ENCODE measurements around the gene NAT9.

The NAT9 gene, protein sequence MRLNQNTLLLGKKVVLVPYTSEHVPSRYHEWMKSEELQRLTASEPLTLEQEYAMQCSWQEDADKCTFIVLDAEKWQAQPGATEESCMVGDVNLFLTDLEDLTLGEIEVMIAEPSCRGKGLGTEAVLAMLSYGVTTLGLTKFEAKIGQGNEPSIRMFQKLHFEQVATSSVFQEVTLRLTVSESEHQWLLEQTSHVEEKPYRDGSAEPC

DNA sequence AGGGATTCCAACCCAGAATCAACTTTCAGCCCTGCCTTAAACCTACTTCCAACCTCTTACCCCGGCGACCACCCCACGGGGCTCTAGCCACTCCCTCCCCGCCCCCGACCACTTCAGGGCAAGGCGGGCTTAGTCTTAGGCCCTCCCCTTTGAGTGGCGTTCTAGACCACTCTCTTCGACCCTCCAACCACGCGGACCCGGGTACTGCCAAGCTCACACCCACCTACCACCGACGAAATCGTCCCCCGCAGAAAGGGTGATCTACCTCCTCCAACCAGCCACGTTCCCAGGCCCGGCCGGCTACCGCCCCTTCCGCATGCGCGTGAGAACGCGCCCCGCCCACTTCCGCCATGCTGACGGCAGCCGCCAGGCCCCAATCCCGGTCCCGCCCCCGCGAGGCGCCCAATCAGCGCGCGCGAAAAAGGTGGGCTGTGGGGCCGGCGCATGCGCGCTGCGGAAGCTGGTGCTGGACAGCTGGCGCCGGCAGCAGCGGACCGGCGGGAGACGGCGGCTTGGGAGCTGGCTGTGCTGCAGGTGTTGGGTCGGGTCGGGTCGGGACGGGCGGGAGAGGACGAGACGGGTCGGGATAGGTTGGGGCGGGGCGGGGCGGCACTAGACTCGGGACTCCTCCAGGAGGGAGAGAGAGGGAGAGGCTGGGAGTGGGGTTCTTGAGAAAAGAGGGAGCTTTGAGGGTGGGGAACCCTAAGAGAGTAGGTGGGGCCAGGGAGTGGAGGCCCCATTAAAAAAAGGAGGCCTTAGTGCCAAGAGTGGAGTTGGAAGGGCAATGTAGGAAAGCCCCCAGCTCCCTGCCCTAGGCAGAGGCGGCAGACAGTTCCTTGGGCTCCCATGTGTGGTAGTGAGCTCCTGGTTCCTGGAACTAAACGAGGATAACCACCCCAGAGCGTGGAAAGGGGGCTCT lies at the start of gene NAT9:
Gene NAT9 (minus strand): TSS at position 302 of the 919 bp plus-strand sequence. CDS start 647 bp downstream, outside the sequence.
- DNase-seq = peak; percentile 93

DNA sequence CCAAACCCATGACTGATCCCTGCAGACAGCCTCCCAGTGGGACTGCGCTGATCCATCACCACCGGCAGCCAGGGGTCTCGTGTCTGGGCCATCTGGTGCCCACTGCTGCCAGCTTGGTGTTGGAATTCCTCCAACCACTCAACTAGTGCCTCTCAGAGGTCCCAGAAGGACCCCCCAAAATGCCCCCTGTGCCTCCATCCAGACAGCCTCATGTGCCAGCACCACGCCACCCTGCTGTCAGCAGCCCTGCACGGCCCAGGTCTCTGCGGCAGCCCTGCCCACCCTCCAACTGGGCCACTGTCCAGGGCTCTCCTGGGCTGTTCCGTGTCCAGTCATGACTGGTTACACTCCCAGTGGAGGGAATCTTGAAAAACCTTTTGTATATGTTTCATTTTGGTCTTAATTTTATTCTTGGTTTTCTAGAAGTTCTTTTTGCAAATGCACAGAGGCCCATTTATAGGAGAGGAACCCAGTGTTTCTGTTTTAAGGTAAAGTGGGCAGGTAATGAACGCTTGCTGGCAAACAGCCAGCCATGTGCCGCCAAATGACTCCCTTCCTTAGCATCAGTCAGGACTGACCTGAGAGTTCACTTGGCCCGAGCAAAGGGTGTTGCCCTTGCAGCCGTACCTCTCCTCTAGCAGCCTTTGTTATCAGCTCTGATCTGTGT lies 48.9 kb upstream of the NAT9 start:
- no peak for DNase-seq

DNA sequence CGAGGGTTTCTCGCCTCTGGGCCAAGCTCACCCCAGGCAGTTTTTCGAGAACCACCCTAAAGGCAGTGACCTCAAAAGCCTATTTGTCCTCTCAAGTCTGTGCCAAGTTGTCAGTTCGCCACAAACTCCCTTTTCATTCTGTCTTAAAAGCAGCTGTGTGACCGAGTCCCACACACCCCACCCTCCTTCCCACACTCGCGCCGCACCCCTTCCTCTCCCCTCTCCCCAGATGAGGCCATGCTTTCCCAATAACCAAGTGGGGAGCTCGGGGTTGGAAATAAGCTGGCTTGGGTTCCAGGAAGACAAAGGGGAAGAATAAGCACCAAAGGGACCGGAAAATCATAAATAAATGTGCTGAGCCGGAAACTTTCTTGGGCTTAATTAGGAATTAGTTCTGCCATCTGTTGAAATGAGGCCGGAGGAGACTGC lies 46.8 kb upstream of the NAT9 start:
- no peak for DNase-seq

DNA sequence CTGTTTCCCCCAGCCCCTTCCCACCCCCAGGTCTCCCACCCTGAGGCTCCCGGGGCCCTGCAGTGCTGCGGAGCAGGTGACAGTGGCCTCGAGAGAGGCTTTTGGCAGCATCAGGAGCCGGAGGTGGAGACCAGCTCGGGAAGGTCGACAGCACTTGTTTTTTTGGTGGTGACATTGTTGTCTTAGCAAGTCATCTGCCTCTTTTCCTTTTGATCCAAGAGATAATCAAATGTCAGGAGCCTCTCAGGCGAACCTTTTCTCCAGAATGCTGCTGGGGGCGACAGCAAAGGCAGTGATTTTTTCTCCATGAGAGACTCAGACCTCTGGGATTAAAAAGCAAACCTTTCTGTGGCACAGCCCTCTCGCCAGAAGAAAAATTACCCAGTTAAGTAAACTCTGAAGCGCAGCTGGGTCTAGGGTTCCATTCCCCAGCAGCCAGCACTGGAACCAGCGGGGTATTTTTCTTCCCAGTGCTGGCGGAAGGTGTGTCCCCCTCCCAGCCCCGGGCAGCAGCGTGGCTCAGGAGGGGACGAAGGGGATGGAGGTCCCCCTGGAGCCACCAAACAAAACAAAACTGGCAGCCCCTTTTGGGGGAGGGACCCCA lies 46.3 kb upstream of the NAT9 start:
- DNase-seq = no peak

DNA sequence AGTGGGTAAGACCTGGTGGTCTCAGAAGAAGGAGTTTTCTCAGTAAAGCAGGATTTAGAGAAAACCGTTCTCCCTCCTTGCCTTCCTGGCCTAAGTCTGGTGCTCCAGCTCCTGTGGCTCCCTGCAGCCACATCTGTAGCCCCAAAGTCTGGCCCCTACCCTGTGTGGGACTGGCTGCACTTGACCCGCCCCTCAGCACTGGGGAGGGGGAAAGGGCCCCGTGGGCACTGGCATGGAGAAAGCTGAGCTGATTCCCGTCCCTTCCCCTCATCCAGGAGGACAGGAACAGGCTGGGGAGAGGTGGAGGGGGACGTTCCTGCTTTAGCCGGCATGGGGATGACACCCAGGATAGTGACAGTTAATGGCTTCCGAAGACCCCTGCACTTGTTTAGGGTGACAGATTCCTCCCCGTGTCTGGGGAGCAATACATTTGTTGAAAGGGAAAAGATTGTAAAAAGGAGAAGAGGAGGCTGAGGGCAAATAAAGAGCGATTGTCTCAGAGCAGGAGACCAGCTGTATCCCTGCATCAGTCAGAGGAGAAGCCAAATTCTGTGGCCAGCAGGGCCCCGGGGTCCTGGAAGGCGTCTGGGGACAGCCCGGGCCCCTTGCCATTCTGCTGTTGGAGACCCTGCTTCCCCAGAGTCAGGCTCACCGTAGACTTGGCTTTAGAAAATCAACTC lies 45.6 kb upstream of the NAT9 start:
- DNase-seq = no peak

DNA sequence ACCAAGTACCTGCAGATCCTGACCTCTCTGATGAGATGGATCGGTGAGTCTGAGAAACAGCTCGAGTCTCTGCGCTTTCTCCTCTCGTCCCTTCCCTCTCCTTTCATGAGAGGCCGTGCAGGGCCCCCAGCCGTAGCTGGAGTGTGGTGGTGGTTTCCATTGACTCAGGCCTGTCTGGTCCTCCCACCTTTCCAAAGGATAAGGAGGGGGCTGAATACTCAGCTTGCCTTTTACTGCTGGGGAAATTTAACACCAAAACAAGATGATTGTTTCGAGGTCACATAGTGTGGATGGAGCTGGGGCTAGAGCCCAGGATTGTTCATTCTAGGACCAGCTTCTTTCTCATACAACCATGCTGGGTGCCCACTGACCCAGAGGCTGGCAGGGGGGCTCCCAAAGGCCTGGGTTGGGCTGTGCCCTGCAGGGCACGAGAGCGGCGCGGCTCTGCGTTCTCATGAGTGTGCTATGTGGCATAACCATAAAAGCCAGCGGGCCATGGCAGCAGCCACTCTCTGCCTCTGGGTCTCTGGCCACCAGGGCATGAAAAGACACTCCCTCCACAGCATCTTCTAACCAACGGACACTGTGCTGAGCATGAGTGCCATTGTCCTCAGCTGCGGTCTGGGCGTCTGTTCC lies 43.8 kb upstream of the NAT9 start:
- no peak for DNase-seq

DNA sequence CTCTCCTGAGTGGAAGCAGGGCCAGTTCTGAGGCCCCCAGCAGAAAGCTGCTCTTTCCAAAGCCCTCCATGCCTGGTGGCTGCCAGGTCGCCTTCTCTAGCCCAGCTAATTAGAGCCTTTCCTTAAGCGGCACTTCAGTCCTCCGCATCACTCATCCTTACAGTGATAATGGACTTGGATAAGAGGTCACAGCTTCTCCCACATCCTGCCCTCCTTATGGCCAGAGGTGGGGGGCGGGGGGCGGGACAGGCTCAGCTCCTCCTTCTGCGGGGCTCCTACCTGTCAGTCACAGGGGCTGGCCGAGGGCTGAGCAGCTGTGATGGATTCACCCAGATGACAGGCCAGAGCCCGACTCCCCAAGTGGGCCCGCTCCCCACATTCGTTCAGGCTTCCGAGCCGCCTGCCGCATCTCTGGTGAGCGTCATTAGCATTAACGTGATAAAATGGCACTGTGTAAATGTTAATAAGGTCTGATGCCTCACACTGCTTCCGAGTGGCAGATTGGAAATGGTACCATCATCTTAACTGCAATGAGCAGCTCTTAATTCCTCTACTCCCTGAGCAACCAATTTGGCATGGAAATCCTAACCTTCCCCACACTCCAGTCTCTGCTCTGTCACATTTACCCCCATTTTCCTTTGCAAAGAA lies 42.3 kb upstream of the NAT9 start:
- DNase-seq = no peak

DNA sequence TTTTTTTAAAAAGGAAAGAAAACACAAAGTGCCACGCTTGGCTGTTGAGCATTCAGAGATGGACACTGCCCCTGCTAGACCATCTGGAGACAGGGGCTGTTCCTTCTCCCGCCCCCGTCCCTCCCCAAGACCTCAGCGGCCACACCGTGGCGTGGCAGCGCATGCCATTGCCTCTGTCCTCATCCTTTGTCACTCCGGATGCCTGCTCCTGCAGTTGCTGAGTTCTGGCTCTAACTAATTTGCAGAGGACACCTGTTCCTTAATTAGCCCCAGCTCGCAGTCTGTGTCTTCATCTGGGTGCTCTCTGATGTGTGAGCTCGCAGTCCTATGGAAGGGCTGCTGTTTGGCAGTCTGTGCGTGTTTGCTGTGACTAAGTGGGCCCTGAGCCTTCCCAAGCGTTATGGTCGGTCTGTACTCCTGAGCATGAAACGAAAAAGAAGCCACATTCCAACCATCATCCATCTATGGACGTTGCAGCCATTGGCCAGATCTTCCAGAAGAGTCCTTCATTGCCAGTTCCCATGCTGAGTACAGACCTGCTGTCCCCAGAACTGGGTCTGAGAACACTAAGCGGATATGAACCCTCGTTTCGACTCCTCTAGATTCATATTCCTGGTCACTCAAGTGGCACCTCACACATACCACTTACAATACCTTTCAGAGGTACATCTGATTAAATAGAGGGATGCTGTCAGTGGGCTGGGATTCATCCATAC lies 40.9 kb upstream of the NAT9 start:
- no peak for DNase-seq

DNA sequence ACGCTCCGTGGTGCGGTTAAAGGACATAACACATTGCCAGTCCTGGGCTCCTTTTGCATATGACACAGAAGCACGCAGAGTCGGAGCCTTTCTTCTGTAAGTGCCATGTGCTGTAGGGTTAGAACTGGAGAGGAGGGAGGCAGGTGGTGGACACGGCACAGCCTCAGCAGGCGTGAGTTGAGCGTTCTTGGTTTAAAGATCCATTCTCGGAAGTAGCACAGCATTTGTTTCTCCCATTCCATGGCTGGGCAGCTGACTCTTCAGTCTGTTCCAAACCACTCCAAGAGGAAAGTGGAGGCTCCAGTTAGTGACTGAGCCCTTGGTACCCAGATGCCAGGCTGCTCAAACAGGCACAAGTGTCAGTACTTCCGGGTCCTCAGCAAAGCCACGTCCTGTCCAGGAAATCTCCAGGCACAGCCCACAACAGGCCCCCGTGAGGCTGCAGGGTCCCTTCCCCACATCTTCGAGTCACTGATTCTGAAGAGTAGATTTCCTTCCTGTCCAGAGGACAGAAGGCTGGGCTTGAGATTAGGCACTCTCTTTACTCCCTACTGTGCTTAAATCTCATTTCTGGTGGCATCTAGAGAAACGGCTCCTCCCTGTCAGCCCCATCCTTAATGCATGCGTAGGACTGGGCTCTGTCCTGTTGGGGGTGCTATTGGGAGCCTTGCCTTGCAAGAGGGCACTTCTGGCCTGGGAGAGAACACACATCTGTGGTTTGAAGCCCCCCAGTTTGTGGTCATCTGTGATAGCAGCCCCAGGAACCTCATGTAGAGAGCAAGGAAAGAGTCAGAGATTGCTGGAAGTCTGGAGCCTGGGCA lies 39.6 kb upstream of the NAT9 start:
- no peak for DNase-seq

DNA sequence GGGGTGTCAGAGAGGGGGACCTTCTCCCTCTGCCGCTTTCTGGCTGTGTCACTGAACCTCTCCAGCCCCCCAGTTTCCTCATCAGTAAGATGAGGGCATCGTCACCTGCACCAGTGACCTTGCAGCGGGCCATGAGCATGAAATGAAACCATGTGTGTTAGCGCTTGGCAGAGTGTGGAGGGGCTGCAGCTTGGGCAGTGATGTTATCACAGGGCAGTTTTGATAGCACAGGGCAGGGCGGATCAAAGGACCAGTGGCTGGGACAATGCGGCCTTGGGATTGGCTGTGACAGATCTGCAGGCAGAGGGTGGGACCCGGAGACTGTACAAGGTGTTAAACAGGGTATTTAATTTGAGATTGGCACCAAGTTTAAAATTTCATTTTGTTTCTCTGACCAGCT lies 38.9 kb upstream of the NAT9 start:
- no peak for DNase-seq

DNA sequence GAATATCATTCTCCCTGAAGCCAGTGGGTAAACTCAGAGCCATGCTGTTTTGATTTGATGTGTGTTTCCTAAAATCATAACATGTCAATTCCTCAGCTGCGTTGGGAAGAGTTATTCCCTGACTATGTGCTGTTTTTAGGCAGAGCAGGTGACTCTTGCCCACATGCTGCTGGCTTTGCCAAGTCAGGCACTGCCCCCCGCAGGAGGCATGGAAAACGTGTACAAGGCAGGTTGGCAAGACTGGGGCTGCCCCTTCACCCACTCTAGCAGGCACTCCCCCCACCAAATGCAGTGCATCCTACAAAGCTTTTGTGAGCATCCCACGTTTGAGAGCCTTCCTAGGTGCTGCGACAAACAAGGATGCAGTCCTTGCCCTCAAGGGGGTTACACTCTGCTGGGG lies 38.3 kb upstream of the NAT9 start:
- DNase-seq = no peak

DNA sequence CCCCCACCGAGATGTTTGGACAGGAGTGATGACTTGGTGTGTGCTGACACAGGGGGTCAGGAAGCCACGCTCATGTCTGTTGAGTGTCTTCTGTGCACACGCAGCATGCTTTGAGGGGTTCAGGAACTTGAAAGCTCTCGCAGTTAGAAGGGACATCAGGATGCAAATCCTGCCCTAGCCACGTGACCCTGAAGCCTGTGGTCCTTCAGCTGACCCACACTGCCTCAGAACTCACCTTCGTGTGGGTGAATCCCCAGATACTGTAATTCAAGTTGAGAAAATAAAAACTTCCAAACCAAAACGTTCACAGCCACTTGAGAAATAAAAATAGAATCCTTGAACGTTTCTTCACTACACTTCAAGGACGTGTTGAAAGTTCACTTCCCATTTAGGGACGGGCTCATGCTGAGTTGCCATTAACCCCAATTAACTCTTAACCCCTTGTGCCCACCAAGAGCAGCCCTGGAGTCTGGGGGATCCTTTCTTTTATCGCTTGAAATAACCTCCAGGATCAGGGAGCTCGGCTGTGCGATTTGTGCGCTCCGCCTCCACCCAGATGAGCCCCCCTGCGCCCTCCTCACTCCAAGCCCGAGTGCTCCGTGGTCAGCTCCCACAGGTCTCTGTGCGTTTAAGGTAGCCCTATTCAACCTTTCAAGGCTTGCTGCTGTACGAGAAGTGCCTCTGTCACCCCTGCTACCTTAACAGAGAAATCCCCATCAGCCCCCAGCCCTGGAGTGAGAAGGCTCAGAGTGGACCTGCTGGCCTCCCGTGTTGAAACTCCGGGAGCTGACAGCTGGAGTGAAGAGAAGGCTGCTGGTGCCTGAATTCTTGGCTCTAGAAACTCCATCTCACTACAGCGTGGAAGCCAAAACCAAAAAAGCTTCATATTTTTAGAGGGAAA lies 36.2 kb upstream of the NAT9 start:
- DNase-seq = no peak

DNA sequence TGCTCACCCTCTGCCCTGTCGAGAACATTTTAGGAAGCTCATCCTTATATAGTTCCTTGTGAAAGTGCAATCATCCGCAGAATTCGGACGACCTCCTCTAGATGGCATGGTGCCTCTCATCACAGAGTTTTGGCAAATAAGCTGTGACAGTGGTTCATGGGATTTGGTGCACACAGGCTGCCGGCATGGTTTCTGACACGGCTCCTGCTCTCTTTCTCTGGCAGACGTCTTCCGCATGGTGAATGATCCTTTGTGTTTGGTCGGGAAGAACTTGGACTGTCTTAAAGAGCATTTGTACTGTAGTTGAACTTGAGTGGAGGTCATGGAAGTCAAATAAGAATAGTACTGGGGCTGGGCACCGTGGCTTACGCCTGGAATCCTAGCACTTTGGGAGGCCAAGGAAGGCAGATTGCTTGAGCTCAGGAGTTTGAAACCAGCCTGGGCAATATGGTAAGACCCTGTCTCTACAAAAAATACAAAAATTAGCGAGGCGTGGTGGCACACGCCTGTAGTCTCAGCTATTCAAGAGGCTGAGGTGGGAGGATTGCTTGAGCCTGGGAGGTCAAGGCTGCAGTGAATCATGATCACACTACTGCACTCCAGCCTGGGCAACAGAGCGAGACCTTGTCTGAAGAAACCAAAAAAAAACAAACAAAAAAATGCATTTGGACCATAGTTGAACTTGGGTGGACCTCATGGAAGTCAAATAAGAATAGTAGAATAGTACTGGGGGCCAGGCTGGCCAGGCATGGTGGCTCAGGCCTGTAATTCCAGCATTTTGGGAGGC lies 34.7 kb upstream of the NAT9 start:
- DNase-seq = no peak

DNA sequence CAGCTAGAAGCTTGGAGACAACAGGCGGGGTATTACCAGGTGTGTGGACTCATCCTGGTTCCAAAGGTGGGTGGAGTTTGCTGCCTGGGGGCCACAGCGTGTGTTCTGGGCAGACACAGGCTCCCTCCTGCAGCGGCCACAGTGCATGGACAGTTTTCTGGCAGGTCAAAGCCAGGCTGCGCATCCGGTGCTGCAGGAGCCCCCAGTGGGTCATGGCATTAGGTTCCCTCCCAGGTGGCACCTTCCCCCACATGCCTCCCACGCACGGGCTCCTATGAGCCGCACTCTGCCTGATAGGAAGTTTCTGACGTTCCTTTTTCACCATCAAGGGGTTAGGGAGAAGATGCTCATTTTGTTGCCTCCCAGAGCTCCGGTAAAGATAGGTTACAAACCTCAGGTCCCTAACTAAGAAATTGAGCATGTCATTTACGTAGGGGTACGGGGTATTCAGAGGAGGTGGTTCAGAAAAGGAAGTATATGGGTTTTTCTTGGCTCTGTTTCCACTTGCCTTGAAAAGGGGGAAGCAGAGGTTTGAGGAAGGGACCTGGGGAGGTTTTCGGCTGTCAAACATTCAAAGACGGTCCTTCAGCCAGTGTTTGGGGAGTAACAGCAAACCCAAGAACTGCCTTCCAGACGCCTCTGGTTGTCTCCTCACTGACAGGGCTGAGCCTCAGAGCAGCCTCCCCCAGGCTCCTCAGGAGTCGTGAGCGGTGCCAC lies 32.7 kb upstream of the NAT9 start:
- DNase-seq = no peak

DNA sequence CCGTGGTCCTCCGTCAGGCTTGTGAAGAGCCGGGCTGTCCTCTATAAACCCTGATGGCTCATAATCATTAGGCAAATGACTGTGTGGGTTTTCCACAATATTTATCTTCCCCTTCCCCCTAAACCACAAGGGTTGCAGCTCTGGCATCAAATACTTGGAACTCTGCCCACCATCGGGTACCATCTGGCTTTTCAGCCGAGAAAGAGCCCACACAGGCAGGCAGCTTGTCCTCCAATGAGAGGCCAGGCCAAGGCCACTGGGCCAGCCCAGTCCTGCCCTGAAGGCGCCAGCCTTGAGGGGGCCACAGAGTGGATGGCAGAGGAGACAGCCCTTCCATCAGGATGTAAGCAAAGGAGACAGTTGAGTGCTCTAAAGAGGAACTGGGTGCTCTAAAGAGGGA lies 31.8 kb upstream of the NAT9 start:
- no peak for DNase-seq

DNA sequence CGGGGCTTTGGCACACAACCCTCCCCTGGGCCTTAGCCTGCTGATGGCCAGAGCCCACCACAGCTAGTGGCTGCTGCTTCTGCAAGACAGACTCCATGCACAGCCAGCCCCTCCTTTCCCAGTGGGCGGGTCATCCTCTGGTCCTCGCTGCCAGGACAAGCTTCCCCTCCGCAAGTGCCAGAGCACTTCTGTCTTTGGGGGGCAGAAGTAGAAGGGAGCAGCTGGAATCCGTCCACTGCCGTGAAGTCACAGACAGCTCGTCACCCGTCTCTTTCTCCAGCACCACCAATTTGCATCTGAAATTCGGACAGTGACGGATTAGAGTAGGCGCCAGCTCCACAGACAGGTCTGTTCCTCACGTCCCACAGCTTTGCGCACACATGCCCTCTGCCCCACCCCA lies 31.3 kb upstream of the NAT9 start:
- DNase-seq = no peak

DNA sequence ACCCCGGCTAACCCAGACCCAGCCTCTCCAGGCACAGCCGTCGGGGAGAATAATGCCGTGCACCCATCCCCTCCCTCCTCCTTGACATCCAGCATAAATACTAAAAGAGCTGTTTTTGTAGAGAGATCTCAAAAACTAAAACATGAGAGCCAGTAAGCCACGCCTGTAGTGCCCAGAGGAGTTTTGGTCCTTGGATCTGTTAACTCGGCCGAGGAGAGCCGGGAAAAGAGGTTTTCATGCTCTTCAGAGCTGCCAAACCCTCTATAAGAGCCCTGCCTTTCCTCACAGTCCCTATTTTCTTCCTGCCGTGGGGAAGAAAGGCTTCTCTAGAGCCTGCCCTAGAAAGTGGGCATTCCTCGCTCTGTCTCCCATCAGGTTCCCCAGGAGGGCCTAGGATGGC lies 30.2 kb upstream of the NAT9 start:
- DNase-seq = no peak

DNA sequence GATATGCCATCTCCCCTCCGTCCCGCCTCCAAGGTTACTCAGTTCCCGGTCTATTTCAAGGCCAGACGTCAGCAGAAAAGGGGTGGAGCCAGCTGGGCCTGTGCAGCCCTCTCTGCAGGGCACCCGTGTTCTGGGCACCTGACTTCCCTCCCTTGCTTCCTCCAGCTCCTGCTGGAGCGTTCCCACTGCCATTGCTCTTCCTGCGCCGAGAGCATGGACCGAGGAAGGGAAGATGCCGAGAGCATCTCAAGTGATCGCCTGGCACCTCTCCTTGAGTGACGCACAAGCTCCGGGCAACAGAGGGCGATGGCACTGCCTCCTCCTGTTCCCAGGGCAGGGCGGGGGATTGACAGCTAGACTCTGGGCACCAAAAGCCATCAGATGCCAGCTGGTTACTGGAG lies 29.4 kb upstream of the NAT9 start:
- no peak for DNase-seq
